Transverse colon (tissue), 4 donors: Measurements from ENCODE around the gene CBFA2T2. TPM values are rescaled to one million over a fixed set of nuclear protein-coding genes. Genes with fewer than 3 reads are reported as not detected.
"Not testable (repeated sequence)": the region's sequence is repeated elsewhere in the genome, so short reads cannot be mapped to it uniquely, and the experiment has no call there.

Source experiments
- DNase-seq: peaks from one replicate; pipeline ENCODE4 v3.0.0-alpha.2; 2019
- H3K27ac ChIP-seq, 4 donors: fragments of 200-600 bp; sonication (generic); 2 replicates each; pipeline ENCODE4 v1.5.1; 2016 to 2018; ENCODE audit warnings: inconsistent platforms in 4 of 4
- H3K27me3 ChIP-seq: fragments of 200-600 bp; sonication (generic); 2 replicates; pipeline ENCODE4 v1.5.1; 2017; ENCODE audit warnings: inconsistent platforms
- H3K36me3 ChIP-seq, 4 donors: fragments of 200-600 bp; sonication (generic); 2 replicates each; pipeline ENCODE4 v1.5.1; 2017 to 2019; ENCODE audit warnings: inconsistent platforms in 4 of 4
- H3K4me1 ChIP-seq, 4 donors: fragments of 200-600 bp; sonication (generic); 2 replicates each; pipeline ENCODE4 v1.5.1; 2017 to 2020; ENCODE audit warnings: inconsistent platforms in 4 of 4
- H3K4me3 ChIP-seq, 4 donors: fragments of 200-600 bp; sonication (generic); 1 replicate in 1 of 4; 2 replicates in 3 of 4; pipeline versions ENCODE4 v1.5.1 to v1.6.1; 2017 to 2019; ENCODE audit warnings: inconsistent platforms in 4 of 4
- H3K9me3 ChIP-seq, 2 donors: fragments of 200-600 bp; sonication (generic); 2 replicates each; pipeline ENCODE4 v1.5.1; 2017 to 2019; ENCODE audit warnings: inconsistent platforms in 2 of 2
- CTCF ChIP-seq, 5 experiments: fragments of 200-600 bp in 3 of 5; fragments of 450-650 bp in 2 of 5; sonication (generic) in 3 of 5; IDR thresholded peaks; 1 replicate in 2 of 5; 2 replicates in 3 of 5; pipeline ENCODE4 v1.5.1; 2016 to 2017; ENCODE audit warnings: antibody characterized with exemption in 5 of 5, inconsistent platforms in 3 of 5, mild to moderate bottlenecking in 2 of 5, moderate library complexity in 1 of 5
- EP300 ChIP-seq: sonication (generic); formaldehyde crosslinking; IDR thresholded peaks from one replicate; pipeline ENCODE4 v1.6.1; 2017; ENCODE audit warnings: antibody characterized with exemption, low read depth
- POLR2A ChIP-seq: fragments of 450-650 bp; IDR thresholded peaks from one replicate; pipeline ENCODE4 v1.6.1; 2016; ENCODE audit warnings: antibody characterized with exemption, mild to moderate bottlenecking, moderate library complexity
- POLR2AphosphoS5 ChIP-seq, 3 donors: sonication (generic); formaldehyde crosslinking; IDR thresholded peaks; one replicate each; pipeline ENCODE4 v1.6.1; 2016; ENCODE audit warnings: antibody characterized with exemption in 3 of 3
- WGBS, 2 donors: methylation state at CpG; one replicate each; pipeline ENCODE4 v1.1.5; 2018; ENCODE audit warnings: low coverage in 1 of 2; 5-methylcytosine and 5-hydroxymethylcytosine counted together
- in situ Hi-C, 4 donors: fragments of 200-750 bp; cut with MboI; loops; one replicate each; pipeline versions ENCODE4 v1.15.0 to v1.15.1; 2017; ENCODE audit warnings: low sequenced_read_pairs in 3 of 4, low pct_ligation_motif_present in 1 of 4, low pct_unique_long_range_greater_than_20kb in 1 of 4
- intact Hi-C: fragments of 100-400 bp; cut with DNase I; formaldehyde crosslinking; loops from one replicate; pipeline ENCODE4 v1.15.1; 2023; ENCODE audit warnings: low total_unique reads
- total RNA-seq, 4 donors: library from RNA; depleted of rRNA; stranded (reverse); fragments of >200 nt; gene quantifications; one replicate each; pipeline ENCODE4 v1.1.0, GENCODE V29; 2016

The CBFA2T2 gene
- total RNA-seq, 4 donors from 2014 or later: 35.8 to 62.3 (median 46.6) TPM

DNA sequence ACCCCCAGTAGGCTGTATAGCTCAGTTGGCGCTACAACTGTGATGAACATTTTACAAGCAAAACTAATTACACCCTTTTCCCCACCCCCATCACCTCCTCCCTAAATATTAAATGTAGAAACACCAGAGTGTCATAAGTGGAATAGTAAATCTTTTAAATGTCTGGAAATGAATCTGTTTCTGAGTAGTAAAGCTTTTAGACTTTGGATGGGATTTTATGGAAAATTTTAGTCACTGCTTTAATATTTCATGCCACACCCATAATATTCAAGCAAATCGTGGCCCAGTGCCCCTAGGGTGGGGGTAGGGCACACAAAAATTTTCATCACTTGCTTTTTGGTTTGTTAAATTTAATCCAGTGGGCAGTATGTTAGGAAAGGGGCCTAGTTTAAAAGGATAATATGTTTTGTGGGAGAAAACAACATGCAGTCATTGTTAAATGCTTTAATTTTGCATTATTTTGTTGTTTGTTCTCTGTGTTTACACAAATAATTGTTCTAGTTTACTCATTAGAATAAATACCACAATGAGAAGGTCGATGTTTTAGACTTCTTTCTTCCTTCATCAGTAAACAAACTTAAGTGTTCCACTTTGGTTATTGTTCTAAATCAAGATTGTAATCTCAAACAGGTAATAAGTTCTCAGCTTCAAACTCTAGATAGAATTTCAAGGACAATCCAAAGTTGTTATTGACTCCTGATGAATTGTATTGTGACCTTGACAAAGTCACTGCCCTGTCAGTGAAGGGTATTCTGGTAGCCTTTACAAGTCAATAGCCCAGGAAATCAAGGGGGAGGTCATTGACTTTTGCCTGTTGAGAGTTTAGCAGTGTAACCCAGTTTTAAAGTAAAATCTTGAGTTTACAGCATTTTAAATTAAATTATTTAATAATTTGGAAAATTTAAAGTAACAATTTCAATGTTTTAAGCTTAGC, 79.2 kb downstream of the CBFA2T2 start:
- Histone ChIP-seq H3K9me3 (no peaks in the 10 kb centered on the region), H3K27ac (peak overlapping the region in 3 of 4 donors; percentile 1 to 19 (median 15)), H3K4me1 (peaks cover 9 to 48% (median 20%) of the 10 kb centered on the region in 4 donors), H3K27me3 (no peaks in the 10 kb centered on the region), H3K36me3 (no peaks in the 10 kb centered on the region), H3K4me3 (no peak overlapping the region)
- TF ChIP-seq POLR2A (no peak), CTCF (IDR thresholded peaks at IDR 0.05) (no peak), POLR2AphosphoS5 (IDR thresholded peaks at IDR 0.05) (no peak), EP300 (no peak)
- WGBS, 2 donors: 51 to 54% methylated on average over 3 of the region's 3 CpGs
- intact Hi-C loops (no loop called here), in situ Hi-C loops (no loop called here)
- no peak for DNase-seq

DNA sequence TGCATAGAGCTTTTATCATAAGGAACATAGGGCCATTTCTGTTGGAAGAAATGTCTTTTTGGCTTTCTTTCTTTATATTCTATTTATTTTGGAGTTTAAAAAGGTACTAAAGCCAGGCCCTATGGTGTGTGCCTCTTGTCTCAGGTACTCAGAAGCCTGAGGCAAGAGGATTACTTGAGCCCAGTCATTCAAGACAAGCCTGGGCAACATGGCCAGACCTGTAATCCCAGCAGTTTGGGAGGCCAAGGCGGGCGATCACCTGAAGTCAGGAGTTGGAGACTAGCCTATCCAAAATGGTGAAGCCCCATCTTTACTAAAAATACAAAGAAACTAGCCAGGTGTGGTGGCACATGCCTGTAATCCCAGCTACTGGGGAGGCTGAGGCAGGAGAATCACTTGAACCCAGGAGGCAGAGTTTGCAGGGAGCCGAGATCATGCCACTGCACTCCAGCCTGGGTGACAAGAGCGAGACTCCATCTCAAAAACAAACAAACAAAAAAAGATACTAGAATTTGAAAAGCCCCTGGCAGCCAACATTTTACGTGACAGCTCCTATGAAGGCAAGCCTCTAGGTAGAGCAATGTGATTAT, 80.0 kb downstream of the CBFA2T2 start:
- in situ Hi-C loops: no loop called here

GRCh38 chr20:33570743-33571142, 80.8 kb downstream of the CBFA2T2 start:
- Histone ChIP-seq H3K9me3 (no peaks in the 10 kb centered on the region), H3K36me3 (no peaks in the 10 kb centered on the region), H3K4me3 (no peak overlapping the region), H3K27ac (no peak overlapping the region), H3K27me3 (no peaks in the 10 kb centered on the region), H3K4me1 (peaks cover 9 to 48% (median 20%) of the 10 kb centered on the region in 4 donors)
- no peak for TF ChIP-seq POLR2A
- no peak for TF ChIP-seq EP300
- DNase-seq: no peak
- in situ Hi-C loops: no loop called here
- intact Hi-C loops: no loop called here
- 78% methylated on average over 1 of the region's 1 CpG; no CpG with 5 or more reads in 1 of the 2 donors for WGBS, 2 donors

More for the DNA sequence above, 80.0 kb downstream of the CBFA2T2 start:
- intact Hi-C loops: no loop called here
- peak overlapping the region in 2 of 4 donors; percentile 9 to 19 for H3K27ac ChIP-seq
- DNase-seq: no peak
- H3K36me3 ChIP-seq: no peaks in the 10 kb centered on the region
- TF ChIP-seq EP300: no peak
- TF ChIP-seq CTCF (IDR thresholded peaks at IDR 0.05): no peak
- TF ChIP-seq POLR2A: no peak
- TF ChIP-seq POLR2AphosphoS5 (IDR thresholded peaks at IDR 0.05): no peak
- 92 to 100% methylated on average over 4 to 5 of the region's 5 CpGs for WGBS, 2 donors
- H3K4me3 ChIP-seq: no peak overlapping the region
- H3K4me1 ChIP-seq: peaks cover 9 to 48% (median 20%) of the 10 kb centered on the region in 4 donors
- H3K27me3 ChIP-seq: no peaks in the 10 kb centered on the region
- H3K9me3 ChIP-seq: no peaks in the 10 kb centered on the region

- H3K36me3 ChIP-seq, DNase-seq, H3K4me3 ChIP-seq, in situ Hi-C loops, H3K27me3 ChIP-seq, H3K27ac ChIP-seq, intact Hi-C loops, H3K9me3 ChIP-seq: not testable (repeated sequence)
- H3K4me1 ChIP-seq: peaks cover 8 to 36% (median 15%) of the 10 kb centered on the region in 4 donors
- WGBS, 2 donors: 94 to 97% methylated on average over 3 to 5 of the region's 5 CpGs
Observed at GRCh38 chr20:33573268-33573667, 83.4 kb downstream of the CBFA2T2 start.

DNA sequence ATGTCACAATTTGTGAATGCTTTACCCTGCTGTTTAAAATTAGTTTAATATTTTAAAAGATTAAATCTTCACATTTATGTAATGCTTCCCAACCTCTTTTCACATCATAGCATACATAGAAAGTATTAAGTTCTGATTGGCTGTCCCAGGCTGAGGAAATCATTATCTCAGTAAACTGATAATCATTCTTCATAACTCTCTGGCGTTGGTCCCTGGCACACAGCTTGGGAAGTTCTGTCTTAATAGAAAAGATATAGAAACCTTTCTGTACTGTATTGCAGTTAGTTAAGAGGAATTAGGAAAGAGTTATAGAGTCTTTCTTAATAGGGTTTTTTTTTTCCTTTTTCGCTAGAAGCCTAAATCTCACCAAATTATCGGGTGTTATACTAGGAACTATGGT, 85.4 kb downstream of the CBFA2T2 start:
- DNase-seq: no peak
- H3K4me3 ChIP-seq: no peak overlapping the region
- in situ Hi-C loops (no loop called here), intact Hi-C loops (no loop called here)
- H3K27ac ChIP-seq: no peak overlapping the region
- no peaks in the 10 kb centered on the region for H3K9me3 ChIP-seq
- H3K36me3 ChIP-seq: no peaks in the 10 kb centered on the region
- TF ChIP-seq POLR2A: no peak
- no peak for TF ChIP-seq EP300
- TF ChIP-seq CTCF (IDR thresholded peaks at IDR 0.05): no peak
- TF ChIP-seq POLR2AphosphoS5 (IDR thresholded peaks at IDR 0.05): no peak
- H3K27me3 ChIP-seq: no peaks in the 10 kb centered on the region
- WGBS, 2 donors: 81 to 83% methylated on average over 3 of the region's 3 CpGs
- peaks cover 0 to 16% (median 7%) of the 10 kb centered on the region in 4 donors for H3K4me1 ChIP-seq
